Liver (tissue), 3 donors: ENCODE results near the gene DZIP1L.

Experiments used
- ATF3 ChIP-seq: IDR thresholded peaks from 2 replicates; pipeline ENCODE4 v1.6.1; 2016; ENCODE audit warnings: antibody characterized with exemption
- CTCF ChIP-seq: fragments of 150-350 bp; IDR thresholded peaks from 2 replicates; pipeline ENCODE4 v1.5.1; 2017; ENCODE audit warnings: improper control_type of control experiment, low read depth, low read length; ENCODE audit not compliant: missing input control
- MAX ChIP-seq: IDR thresholded peaks from 2 replicates; pipeline ENCODE4 v1.6.1; 2016; ENCODE audit warnings: antibody characterized with exemption
- REST ChIP-seq: IDR thresholded peaks from 2 replicates; pipeline ENCODE4 v1.6.1; 2016; ENCODE audit warnings: antibody characterized with exemption, mild to moderate bottlenecking
- donor health status: healthy.
- donor health status: healthy.

GRCh38 chr3:138078096-138078495 is 37.3 kb downstream of the DZIP1L start:
- TF ChIP-seq CTCF (no peak), REST (no peak), ATF3 (no peak), MAX (no peak)
